DMS114 treated with DMSO at 0.1 percent for 48 hours (cell line): Measurements from ENCODE around the gene NFIX.

Source experiments
- DNase-seq: peaks from one replicate; lab custom pipeline; 2025; ENCODE audit not compliant: unreplicated experiment; lab: John Stamatoyannopoulos, UW

NFIX gene

GRCh38 chr19:12987190-12987589 lies 8.1 kb upstream of the NFIX start:
- DNase-seq, result no peak

- DNase-seq, result no peak
Measured at GRCh38 chr19:12987781-12988180, 7.5 kb upstream of the NFIX start.

- DNase-seq, result no peak
Measured at GRCh38 chr19:12990431-12990830, 4.8 kb upstream of the NFIX start.

- DNase-seq, result no peak
Measured at GRCh38 chr19:12990853-12991252, 4.4 kb upstream of the NFIX start.

GRCh38 chr19:12991296-12991695 lies 4.0 kb upstream of the NFIX start:
- no peak for DNase-seq

GRCh38 chr19:12992729-12993128 lies 2.5 kb upstream of the NFIX start:
- DNase-seq, result no peak

- DNase-seq, result no peak
Measured at GRCh38 chr19:12993562-12993961, 1.7 kb upstream of the NFIX start.

GRCh38 chr19:12995596-12996405 lies 526 bp downstream of the NFIX start:
- no peak for DNase-seq

- DNase-seq, result no peak
Measured at GRCh38 chr19:12996406-12997094, 1.3 kb downstream of the NFIX start.

- no peak for DNase-seq
Measured at GRCh38 chr19:12997179-12997966, 2.1 kb downstream of the NFIX start.

GRCh38 chr19:12997967-12998940 lies 3.0 kb downstream of the NFIX start:
- DNase-seq, result no peak

GRCh38 chr19:13001166-13001501 lies 5.9 kb downstream of the NFIX start:
- no peak for DNase-seq

- no peak for DNase-seq
Measured at GRCh38 chr19:13001502-13002165, 6.4 kb downstream of the NFIX start.

GRCh38 chr19:13002166-13002898 lies 7.1 kb downstream of the NFIX start:
- no peak for DNase-seq

GRCh38 chr19:13003081-13003480 lies 7.8 kb downstream of the NFIX start:
- DNase-seq, result no peak

GRCh38 chr19:13004273-13004672 lies 9.0 kb downstream of the NFIX start:
- DNase-seq, result no peak

- DNase-seq, result no peak
Measured at GRCh38 chr19:13005253-13005652, 10.0 kb downstream of the NFIX start.

GRCh38 chr19:13005861-13006370 lies 10.6 kb downstream of the NFIX start:
- no peak for DNase-seq
